Iris pigment epithelial cell (primary cell): ENCODE results near the gene MEF2D.

Source experiments
- DNase-seq: peaks from one replicate; pipeline ENCODE4 v3.0.0-alpha.2; 2011; ENCODE audit warnings: low read depth

The MEF2D gene

DNA sequence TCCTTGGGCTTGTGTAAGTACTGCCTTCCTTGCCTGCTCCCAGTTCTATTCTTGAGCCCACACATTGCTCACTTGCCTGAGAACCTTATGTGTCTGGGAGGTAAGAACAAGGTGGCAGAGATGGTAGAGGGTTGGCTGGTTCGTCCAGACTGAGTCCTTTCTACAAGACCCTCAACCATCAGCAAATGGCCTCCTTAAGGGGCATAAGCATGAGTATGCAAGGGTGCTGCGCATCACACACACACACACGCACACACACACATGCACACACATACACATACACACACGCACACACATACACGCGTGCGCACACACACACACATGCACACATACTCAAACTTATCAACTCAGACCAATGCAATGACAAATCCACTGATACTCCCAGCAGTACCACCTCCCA lies 74.6 kb downstream of the MEF2D start:
- DNase-seq = no peak

- DNase-seq = no peak
Measured at GRCh38 chr1:156424806-156425432, 75.7 kb downstream of the MEF2D start.

- DNase-seq = no peak
Measured at GRCh38 chr1:156423422-156424352, 76.9 kb downstream of the MEF2D start.

DNA sequence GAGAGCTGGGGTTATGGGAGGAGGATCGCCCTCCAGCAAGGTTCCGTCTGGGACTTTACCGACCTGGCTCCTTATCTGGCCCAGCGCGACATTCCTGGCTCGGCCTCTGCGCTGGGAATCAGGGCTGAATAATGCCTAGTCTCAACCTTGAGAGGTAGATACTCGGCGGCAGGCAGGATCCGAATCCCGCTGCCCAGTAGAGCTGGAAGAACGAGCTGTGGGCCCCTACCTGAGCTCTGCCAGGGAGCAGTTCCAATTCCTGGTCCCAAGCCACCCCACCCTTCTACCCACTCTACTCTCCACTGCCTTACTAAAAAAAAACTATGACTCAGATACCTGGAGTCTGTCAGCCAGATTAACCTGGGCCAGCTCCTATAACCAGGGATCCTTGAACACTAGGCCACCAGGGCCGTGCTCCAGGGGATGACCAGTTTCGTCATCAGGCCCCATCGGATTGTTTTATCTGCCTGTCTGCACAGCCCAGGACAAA lies 77.9 kb downstream of the MEF2D start:
- no peak for DNase-seq

DNA sequence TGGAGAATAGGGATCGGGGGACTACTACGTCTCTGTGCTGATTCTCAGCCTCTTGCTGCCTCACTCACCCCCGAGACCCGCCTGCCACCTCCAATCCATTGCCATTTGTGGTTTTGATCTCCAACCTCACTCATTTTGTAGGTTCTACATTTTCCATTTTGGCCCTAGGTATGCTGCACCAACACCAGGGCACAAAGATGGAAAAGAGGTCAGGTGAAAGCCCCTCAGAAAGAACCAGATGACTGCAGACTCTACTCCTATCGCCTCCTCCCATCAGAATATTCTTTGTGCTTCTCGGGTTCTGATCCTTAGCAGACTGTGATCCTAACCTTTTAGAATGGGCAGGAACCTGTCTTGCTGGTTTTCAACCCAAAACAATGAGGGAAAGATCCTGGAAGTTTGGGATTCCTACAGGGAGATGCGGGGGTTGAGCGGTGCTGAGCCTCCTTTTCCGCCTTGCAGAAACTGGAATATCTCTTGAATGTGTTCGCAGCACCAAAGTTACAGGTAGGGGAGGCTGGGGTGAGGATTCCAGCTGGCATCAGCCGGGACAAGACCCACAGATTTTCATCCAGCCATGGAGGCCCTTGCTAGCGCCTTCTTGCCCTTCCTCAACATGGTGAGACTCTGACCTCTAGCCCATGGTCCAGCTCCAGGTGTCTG lies 78.5 kb downstream of the MEF2D start:
- DNase-seq = no peak

DNA sequence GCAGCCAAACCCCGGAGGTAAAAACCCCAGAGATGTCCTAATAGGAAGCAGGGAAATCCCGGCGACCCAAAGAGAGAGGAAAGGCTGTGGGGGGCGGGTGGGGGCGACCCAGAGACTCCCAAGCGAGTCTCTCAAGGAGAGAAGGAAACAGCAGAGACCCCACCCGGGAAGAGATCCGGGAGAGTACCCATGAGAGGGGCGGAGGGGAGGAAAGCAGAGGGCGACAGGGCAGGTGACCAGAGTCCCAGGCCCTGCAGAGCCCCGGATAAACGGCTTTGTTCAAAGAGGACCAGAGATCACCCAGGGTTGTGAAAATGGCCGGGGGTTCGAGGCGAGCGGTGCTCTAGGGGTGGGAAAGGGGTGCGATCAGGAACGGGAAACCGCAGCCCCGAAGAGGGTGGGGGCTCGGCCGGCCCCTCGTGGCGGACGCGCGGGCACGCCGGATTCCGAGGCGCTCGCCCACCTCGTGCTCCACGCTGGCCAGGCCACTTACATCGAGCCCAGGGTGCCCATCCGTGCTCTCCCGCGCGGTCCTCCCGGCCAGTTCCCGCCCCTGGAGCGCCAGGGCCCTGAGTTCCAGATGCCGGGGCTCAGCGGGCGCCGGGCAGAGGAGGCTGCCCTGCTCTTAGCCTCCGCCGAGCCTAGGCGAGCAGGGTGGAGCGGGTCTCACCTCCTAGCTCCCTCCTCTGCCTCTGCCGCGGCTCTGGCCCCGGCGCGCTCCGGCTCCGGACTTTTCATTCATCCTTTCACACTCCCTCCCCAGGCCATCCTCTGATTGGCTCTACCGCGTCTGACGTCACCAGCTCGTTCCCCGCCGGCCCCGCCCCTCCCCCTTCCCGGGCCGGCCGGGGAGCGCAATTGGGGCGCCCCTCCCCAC lies 79.3 kb downstream of the MEF2D start:
- DNase-seq = peak; percentile 61

DNA sequence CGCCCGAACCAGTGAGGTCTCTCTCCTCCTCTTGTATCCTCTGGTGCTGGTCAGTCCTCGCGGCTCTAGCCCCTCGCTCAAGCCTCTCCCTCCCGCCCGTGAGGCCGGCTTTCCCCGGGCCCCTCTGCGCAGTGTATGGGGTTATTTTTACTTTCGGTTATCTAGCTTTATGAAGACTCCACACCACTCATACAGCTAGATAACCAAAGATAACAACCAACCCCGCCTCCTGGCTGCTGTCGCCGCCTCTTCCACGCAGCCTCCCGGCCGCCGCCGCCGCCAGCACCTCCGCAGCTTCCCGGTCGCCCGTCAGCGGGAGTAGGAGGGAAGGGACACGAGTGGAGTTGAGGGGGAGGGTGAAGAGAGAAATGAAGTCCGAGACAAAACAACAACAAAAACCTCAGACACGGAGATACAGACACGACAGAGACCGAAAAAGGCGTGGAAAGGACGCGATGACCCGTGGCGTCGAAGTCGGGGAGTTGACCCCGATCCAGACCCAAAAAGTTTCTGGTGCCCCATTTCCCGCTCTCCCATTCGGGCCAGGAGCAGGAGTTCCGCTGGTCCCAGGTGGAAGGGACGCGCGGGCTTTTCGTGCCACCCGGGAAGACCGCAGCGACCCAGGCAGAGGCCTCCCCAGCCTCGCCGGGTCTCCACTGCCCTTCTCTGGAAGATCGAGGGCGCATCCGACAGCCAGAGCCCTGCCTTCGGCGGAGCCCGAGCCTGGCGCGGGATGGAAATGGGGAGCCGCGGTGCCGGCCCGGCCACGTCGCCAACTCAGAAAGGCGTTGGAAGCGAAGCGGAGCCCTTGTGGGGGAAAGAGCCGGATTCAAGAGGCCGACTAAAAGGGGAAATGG lies 80.1 kb downstream of the MEF2D start:
- no peak for DNase-seq

GRCh38 chr1:156419854-156420204 lies 80.7 kb downstream of the MEF2D start:
- no peak for DNase-seq

- DNase-seq = no peak
Measured at GRCh38 chr1:156418416-156419070, 82.0 kb downstream of the MEF2D start.

GRCh38 chr1:156417401-156418020 lies 83.1 kb downstream of the MEF2D start:
- DNase-seq = no peak

DNA sequence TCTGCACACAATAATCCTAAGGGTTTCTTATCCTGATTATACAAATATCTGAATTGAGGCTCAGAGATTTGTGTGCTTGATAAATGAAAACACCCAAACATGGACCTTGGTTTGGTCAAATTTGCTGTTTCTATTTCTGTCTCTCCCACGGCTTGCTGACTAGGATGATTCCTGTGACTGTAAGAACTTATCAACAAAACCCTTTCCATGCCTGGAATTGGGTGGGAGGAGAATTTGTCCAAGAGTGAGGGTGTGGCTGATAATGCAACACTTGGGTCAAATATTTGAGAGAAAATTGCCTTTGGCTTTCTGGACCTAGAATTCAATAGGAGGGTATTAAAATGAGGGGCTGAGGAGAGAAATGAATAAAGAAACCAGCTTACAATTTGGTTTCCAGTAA lies 83.6 kb downstream of the MEF2D start:
- DNase-seq = no peak

DNA sequence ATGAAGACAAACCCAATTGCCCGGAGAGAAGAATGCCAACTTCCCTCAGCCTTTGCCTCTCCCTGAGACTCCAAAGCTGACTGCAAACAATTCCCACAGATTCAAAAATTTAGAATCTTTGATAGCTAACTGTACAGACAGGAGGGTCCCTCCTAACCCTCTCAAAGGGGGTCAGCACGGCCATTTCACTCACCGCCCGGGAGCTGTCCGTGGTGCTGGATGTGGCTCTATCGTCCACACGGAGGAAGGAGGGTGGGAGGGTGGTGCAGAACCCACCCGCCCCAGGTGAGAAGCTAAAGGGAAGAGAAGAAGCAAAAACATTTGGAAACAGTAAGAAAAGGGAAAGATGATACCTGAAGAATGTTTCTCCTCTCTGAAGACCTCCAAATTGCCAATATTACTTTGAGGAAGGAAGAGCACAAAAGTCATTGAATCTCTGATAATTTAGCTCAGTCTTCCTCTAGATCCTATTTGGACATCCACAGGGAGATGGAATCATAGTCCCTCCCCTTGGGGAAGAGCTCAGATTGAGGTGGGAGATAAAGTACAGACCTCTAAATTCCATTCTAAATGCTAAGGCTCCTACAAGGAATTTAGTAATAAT lies 86.0 kb downstream of the MEF2D start:
- DNase-seq = no peak
